ENCODE measurements around the gene TMEM168.

Gene TMEM168

GRCh38 chr7:112723416-112723815 lies 66.8 kb downstream of the TMEM168 start:
- Histone ChIP-seq H3K9me3 (ENCODE audit: insufficient read depth, low read length) (0 out of 2 replicates have a peak, but pooled peaks cover 3% of the 10 kb centered on the region), H3K4me3 (ENCODE audit: insufficient read length, low read depth) (no peak overlapping the region), H3K27me3 (ENCODE audit: insufficient read depth, insufficient read length) (no peaks in the 10 kb centered on the region), H3K4me1 (ENCODE audit: insufficient read depth, insufficient read length) (no peaks in the 10 kb centered on the region), H3K9ac (ENCODE audit: insufficient read length, low read depth) (no peak overlapping the region), H3K36me3 (ENCODE audit: insufficient read depth, insufficient read length, low read length) (no peaks in the 10 kb centered on the region)
- TF ChIP-seq ZNF274 (IDR thresholded peaks at IDR 0.05; ENCODE audit: low read depth, low read length) (no peak), YY1 (IDR thresholded peaks at IDR 0.05; ENCODE audit: insufficient read depth, insufficient read length) (no peak), SUZ12 (IDR thresholded peaks at IDR 0.05; ENCODE audit: extremely low read depth, insufficient read depth, insufficient read length) (no peak)
- DNase-seq (ENCODE audit: low read depth, low spot score) = no peak

DNA sequence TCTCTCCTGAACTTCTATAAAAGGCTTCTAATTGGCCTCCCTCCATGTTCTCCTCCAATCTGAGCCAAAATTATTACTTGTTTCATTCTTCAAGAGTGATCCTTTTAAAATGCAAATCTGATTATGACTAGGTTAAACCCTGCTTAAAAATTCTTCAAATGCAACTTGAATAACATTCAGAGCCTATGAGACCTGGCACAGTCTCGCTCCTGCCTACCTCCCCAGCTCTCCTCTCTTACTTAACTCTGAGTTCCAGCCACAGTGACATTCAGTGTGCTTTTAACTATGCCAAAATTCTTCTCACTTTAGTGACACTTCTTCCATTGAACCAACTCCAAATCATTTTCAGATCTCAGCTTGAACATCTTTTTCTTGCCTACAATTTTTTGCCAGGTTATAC lies 68.8 kb downstream of the TMEM168 start:
- no peak for DNase-seq (ENCODE audit: low read depth, low spot score)
- no peak overlapping the region for H3K4me3 ChIP-seq (ENCODE audit: insufficient read length, low read depth)
- TF ChIP-seq ZNF274 (IDR thresholded peaks at IDR 0.05; ENCODE audit: low read depth, low read length) (no peak), YY1 (IDR thresholded peaks at IDR 0.05; ENCODE audit: insufficient read depth, insufficient read length) (no peak), SUZ12 (IDR thresholded peaks at IDR 0.05; ENCODE audit: extremely low read depth, insufficient read depth, insufficient read length) (no peak)
- H3K4me1 ChIP-seq (ENCODE audit: insufficient read depth, insufficient read length) = no peaks in the 10 kb centered on the region
- H3K9me3 ChIP-seq (ENCODE audit: insufficient read depth, low read length) = no peaks in the 10 kb centered on the region
- H3K36me3 ChIP-seq (ENCODE audit: insufficient read depth, insufficient read length, low read length) = no peaks in the 10 kb centered on the region
- no peaks in the 10 kb centered on the region for H3K27me3 ChIP-seq (ENCODE audit: insufficient read depth, insufficient read length)
- H3K9ac ChIP-seq (ENCODE audit: insufficient read length, low read depth) = no peak overlapping the region

- DNase-seq (ENCODE audit: low read depth, low spot score) = no peak
- Histone ChIP-seq H3K9me3 (ENCODE audit: insufficient read depth, low read length) (no peaks in the 10 kb centered on the region), H3K9ac (ENCODE audit: insufficient read length, low read depth) (no peak overlapping the region), H3K36me3 (ENCODE audit: insufficient read depth, insufficient read length, low read length) (no peaks in the 10 kb centered on the region), H3K4me1 (ENCODE audit: insufficient read depth, insufficient read length) (no peaks in the 10 kb centered on the region), H3K4me3 (ENCODE audit: insufficient read length, low read depth) (no peak overlapping the region), H3K27me3 (ENCODE audit: insufficient read depth, insufficient read length) (no peaks in the 10 kb centered on the region)
- TF ChIP-seq SUZ12 (IDR thresholded peaks at IDR 0.05; ENCODE audit: extremely low read depth, insufficient read depth, insufficient read length) = no peak
- TF ChIP-seq YY1 (IDR thresholded peaks at IDR 0.05; ENCODE audit: insufficient read depth, insufficient read length) = no peak
- TF ChIP-seq ZNF274 (IDR thresholded peaks at IDR 0.05; ENCODE audit: low read depth, low read length) = no peak
These were observed 74.7 kb downstream of the TMEM168 start for GRCh38 chr7:112715525-112715924.

GRCh38 chr7:112714917-112715316 lies 75.3 kb downstream of the TMEM168 start:
- no peaks in the 10 kb centered on the region for H3K27me3 ChIP-seq (ENCODE audit: insufficient read depth, insufficient read length)
- DNase-seq (ENCODE audit: low read depth, low spot score) = no peak
- no peaks in the 10 kb centered on the region for H3K9me3 ChIP-seq (ENCODE audit: insufficient read depth, low read length)
- no peak overlapping the region for H3K4me3 ChIP-seq (ENCODE audit: insufficient read length, low read depth)
- TF ChIP-seq YY1 (IDR thresholded peaks at IDR 0.05; ENCODE audit: insufficient read depth, insufficient read length) (no peak), SUZ12 (IDR thresholded peaks at IDR 0.05; ENCODE audit: extremely low read depth, insufficient read depth, insufficient read length) (no peak), ZNF274 (IDR thresholded peaks at IDR 0.05; ENCODE audit: low read depth, low read length) (no peak)
- no peaks in the 10 kb centered on the region for H3K4me1 ChIP-seq (ENCODE audit: insufficient read depth, insufficient read length)
- no peaks in the 10 kb centered on the region for H3K36me3 ChIP-seq (ENCODE audit: insufficient read depth, insufficient read length, low read length)
- no peak overlapping the region for H3K9ac ChIP-seq (ENCODE audit: insufficient read length, low read depth)
